Thoracic aorta (tissue), 2 donors: ENCODE data around the gene CAPN15. TPM values are rescaled to one million over a fixed set of nuclear protein-coding genes. Genes with fewer than 3 reads are reported as not detected.

Experiments used
- ATAC-seq: fragments of 150-250 bp; one replicate; pipeline ENCODE4 v1.8.0; 2017; ENCODE audit warnings: low read depth; ENCODE audit not compliant: insufficient number of reproducible peaks, low FRiP score
- DNase-seq: peaks from one replicate; pipeline ENCODE4 v3.0.0-alpha.2; 2020; ENCODE audit warnings: low spot score
- H3K27ac ChIP-seq, 2 donors: fragments of 200-600 bp; sonication (generic); 1 replicate in 1 of 2; 2 replicates in 1 of 2; pipeline ENCODE4 v1.5.1; 2016; ENCODE audit warnings: mild to moderate bottlenecking in 2 of 2, moderate library complexity in 2 of 2
- H3K27me3 ChIP-seq: fragments of 200-600 bp; sonication (generic); replicated peaks from 2 replicates; pipeline ENCODE4 v1.6.0; 2016; ENCODE audit warnings: mild to moderate bottlenecking; ENCODE audit not compliant: insufficient read depth
- H3K36me3 ChIP-seq: fragments of 200-600 bp; sonication (generic); one replicate; pipeline ENCODE4 v1.5.1; 2016
- H3K4me1 ChIP-seq, 2 donors: fragments of 200-600 bp; sonication (generic); 1 replicate in 1 of 2; 2 replicates in 1 of 2; pipeline versions ENCODE4 v1.5.1 to v1.6.0; 2016; ENCODE audit warnings: low read depth in 2 of 2, mild to moderate bottlenecking in 1 of 2; ENCODE audit not compliant: control insufficient read depth in 1 of 2
- H3K4me3 ChIP-seq: fragments of 200-600 bp; sonication (generic); 2 replicates; pipeline ENCODE4 v1.5.1; 2016; ENCODE audit warnings: mild to moderate bottlenecking
- H3K9me3 ChIP-seq: fragments of 200-600 bp; sonication (generic); 2 replicates; pipeline ENCODE4 v1.5.1; 2016
- CTCF ChIP-seq: fragments of 200-600 bp; sonication (generic); IDR thresholded peaks from one replicate; pipeline ENCODE4 v1.5.1; 2019; ENCODE audit warnings: antibody characterized with exemption
- total RNA-seq, 2 donors: library from RNA; depleted of rRNA; stranded (reverse); fragments of >200 nt; gene quantifications; one replicate each; pipeline versions ENCODE4 v1.1.0 to v1.2.3, GENCODE V29; 2016

Gene CAPN15
- total RNA-seq, 2 donors from 2014 or later, result 46.2 to 96.6 TPM

- no peak overlapping the region for H3K4me3 ChIP-seq
- TF ChIP-seq CTCF, result no peak
- DNase-seq (no peak), ATAC-seq (no peak)
- H3K9me3 ChIP-seq, result no peaks in the 10 kb centered on the region
- H3K27ac ChIP-seq, result no peak overlapping the region
- no peaks in the 10 kb centered on the region for H3K27me3 ChIP-seq
- no peaks in the 10 kb centered on the region for H3K36me3 ChIP-seq
- peaks cover 8 to 18% of the 10 kb centered on the region in 2 donors for H3K4me1 ChIP-seq
These were observed 6.0 kb downstream of the CAPN15 start for GRCh38 chr16:533391-534123.

DNA sequence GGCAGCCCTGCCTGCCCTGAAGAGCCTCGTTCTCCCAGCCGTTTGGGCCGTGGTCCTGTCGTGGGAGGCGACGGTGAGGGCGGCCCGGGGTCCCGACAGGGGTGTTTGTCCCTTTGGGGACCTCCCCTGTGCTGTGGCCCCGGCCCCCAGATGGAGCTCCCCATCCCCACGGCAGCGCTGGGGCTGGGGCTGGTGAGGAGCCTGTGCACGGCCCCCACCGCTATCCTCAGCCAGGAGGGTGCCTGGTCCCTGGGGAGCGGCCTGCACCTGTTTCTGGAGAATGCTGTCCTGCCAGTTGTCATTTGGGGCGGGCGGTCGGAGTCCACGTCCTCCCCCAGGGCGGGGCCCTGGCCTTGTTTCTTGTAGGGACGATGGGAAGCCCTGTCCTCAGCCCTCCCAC, 6.6 kb downstream of the CAPN15 start:
- Histone ChIP-seq H3K9me3 (no peaks in the 10 kb centered on the region), H3K27ac (no peak overlapping the region), H3K27me3 (no peaks in the 10 kb centered on the region), H3K4me1 (peaks cover 5 to 12% of the 10 kb centered on the region in 2 donors), H3K4me3 (no peak overlapping the region), H3K36me3 (no peaks in the 10 kb centered on the region)
- no peak for DNase-seq
- ATAC-seq, result no peak
- TF ChIP-seq CTCF, result no peak

DNA sequence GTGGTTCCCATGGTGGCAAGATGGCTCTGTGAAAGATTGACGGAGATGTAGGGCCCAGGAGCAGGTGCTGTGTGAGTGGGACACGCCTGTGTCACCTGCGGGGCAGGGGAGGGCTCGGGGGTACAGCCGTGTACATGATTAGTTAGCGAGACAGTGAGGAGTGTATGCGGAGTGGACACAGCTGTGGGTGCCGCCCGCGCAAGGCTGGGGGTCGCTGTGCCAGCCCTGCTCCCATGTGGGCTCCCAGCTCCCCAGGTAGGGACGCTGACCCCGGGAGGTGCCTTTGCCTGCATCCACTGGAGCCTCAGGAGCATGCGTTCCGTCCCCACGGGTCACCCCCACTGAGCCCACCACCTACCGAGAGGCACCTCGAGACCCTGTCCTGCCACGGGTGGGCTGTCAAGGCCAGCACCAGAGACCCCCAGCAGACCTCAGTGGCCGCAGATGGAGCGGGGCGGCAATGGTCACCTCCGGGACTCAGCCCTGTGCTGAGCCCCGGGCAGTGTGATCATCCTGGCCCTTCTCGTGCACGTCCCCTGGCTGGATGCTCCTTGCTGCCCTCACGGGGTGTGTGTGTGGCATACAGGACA, 7.4 kb downstream of the CAPN15 start:
- H3K4me3 ChIP-seq, result no peak overlapping the region
- ATAC-seq, result no peak
- no peaks in the 10 kb centered on the region for H3K36me3 ChIP-seq
- H3K9me3 ChIP-seq, result no peaks in the 10 kb centered on the region
- H3K27me3 ChIP-seq, result no peaks in the 10 kb centered on the region
- no peak for TF ChIP-seq CTCF
- H3K27ac ChIP-seq, result no peak overlapping the region
- no peak for DNase-seq
- H3K4me1 ChIP-seq, result peaks cover 0 to 4% of the 10 kb centered on the region in 2 donors

GRCh38 chr16:535446-536405, 8.2 kb downstream of the CAPN15 start:
- DNase-seq (no peak), ATAC-seq (no peak)
- Histone ChIP-seq H3K27ac (no peak overlapping the region), H3K27me3 (no peaks in the 10 kb centered on the region), H3K9me3 (no peaks in the 10 kb centered on the region), H3K4me3 (no peak overlapping the region), H3K36me3 (no peaks in the 10 kb centered on the region), H3K4me1 (no peaks in the 10 kb centered on the region)
- no peak for TF ChIP-seq CTCF

DNA sequence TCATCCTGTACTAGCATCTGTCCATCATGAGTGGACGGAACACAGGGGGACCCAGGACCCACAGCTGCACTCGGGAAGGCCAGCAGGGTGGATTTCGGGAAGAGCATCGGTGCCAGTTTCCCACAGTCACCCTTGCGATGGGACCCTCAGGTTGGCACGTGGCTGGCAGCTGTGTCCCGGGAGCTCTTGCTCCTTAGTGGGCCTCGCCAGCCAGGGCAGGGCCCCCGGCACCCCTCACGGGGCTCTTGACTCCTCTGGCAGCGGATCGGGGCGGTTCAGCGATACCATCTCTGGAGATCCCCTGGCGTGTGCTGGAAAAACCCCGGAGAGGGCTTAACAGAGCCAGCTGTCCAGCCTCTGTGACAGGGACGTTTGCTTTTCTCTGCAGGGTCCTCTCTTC, 9.2 kb downstream of the CAPN15 start:
- H3K4me1 ChIP-seq, result no peaks in the 10 kb centered on the region
- H3K9me3 ChIP-seq, result no peaks in the 10 kb centered on the region
- no peak overlapping the region for H3K4me3 ChIP-seq
- ATAC-seq (no peak), DNase-seq (no peak)
- no peak overlapping the region for H3K27ac ChIP-seq
- H3K27me3 ChIP-seq, result no peaks in the 10 kb centered on the region
- TF ChIP-seq CTCF, result no peak
- H3K36me3 ChIP-seq, result no peaks in the 10 kb centered on the region
